ENCODE data around the gene INAFM2. TPM values are rescaled to one million over a fixed set of nuclear protein-coding genes. Genes with fewer than 3 reads are reported as not detected.

INAFM2 gene
- total RNA-seq (2022; extraction: Qiagen RNA extraction; ENCODE audit: low read depth) = 4.8 to 6.6 TPM (median 6.3 TPM) in 5 replicates

GRCh38 chr15:40323239-40323952, at the start of gene INAFM2:
Gene INAFM2, plus strand, starts transcription at chr15:40323692. Its CDS starts 364 bp downstream, at chr15:40324056.

GRCh38 chr15:40282869-40283614, 40.5 kb upstream of the INAFM2 start, which contains the start of gene ANKRD63:
Gene ANKRD63, minus strand, starts transcription at chr15:40283064. Its CDS starts 478 bp downstream, at chr15:40282586.

GRCh38 chr15:40307421-40308211, 15.9 kb upstream of the INAFM2 start, which contains the start of gene PLCB2:
Gene PLCB2, minus strand, starts transcription at chr15:40307935. Its CDS starts 263 bp downstream, at chr15:40307672.

GRCh38 chr15:40340740-40341400, 17.4 kb downstream of the INAFM2 start, which contains the start of gene CCDC9B:
Gene CCDC9B, minus strand, starts transcription at chr15:40340939. Its CDS starts 120 bp downstream, at chr15:40340819.

GRCh38 chr15:40357723-40358470, 34.4 kb downstream of the INAFM2 start, which contains the start of gene DISP2:
Gene DISP2, plus strand, starts transcription at chr15:40358219. Its CDS starts 103 bp downstream, at chr15:40358322.

Other genes with a start within 250 kb of the INAFM2 start
- gene BMF, start 214.8 kb upstream of the INAFM2 start, total RNA-seq (2022; extraction: Qiagen RNA extraction; ENCODE audit: low read depth) = 0.73 to 1.6 TPM (median 1.3 TPM) in 5 replicates
- gene BUB1B, start 162.6 kb upstream of the INAFM2 start, total RNA-seq (2022; extraction: Qiagen RNA extraction; ENCODE audit: low read depth) = 25.4 to 30.8 TPM (median 28.2 TPM) in 5 replicates
- gene PAK6, start 84.6 kb upstream of the INAFM2 start, total RNA-seq (2022; extraction: Qiagen RNA extraction; ENCODE audit: low read depth) = 0.57 to 0.71 TPM (median 0.65 TPM) in 5 replicates
- gene ANKRD63, start 40.6 kb upstream of the INAFM2 start, total RNA-seq (2022; extraction: Qiagen RNA extraction; ENCODE audit: low read depth) = 0.25 to 0.41 TPM (median 0.37 TPM) in 5 replicates
- gene PLCB2, start 15.8 kb upstream of the INAFM2 start, total RNA-seq (2022; extraction: Qiagen RNA extraction; ENCODE audit: low read depth) = 0.67 to 1.1 TPM (median 0.83 TPM) in 5 replicates
- 15.2 to 22.6 TPM (median 18.3 TPM) in 5 replicates for gene CCDC9B, start 17.2 kb downstream of the INAFM2 start, total RNA-seq (2022; extraction: Qiagen RNA extraction; ENCODE audit: low read depth)
- not detected in 5 replicates for gene PHGR1, start 27.3 kb downstream of the INAFM2 start, total RNA-seq (2022; extraction: Qiagen RNA extraction; ENCODE audit: low read depth)
- gene DISP2, start 34.5 kb downstream of the INAFM2 start, total RNA-seq (2022; extraction: Qiagen RNA extraction; ENCODE audit: low read depth) = 0.58 to 2.5 TPM (median 1.6 TPM) in 5 replicates
- 45.0 to 50.7 TPM (median 48.6 TPM) in 5 replicates for gene KNSTRN, start 59.0 kb downstream of the INAFM2 start, total RNA-seq (2022; extraction: Qiagen RNA extraction; ENCODE audit: low read depth)
- gene IVD, start 82.1 kb downstream of the INAFM2 start, total RNA-seq (2022; extraction: Qiagen RNA extraction; ENCODE audit: low read depth) = 10.8 to 13.6 TPM (median 12.5 TPM) in 5 replicates
- gene BAHD1, start 117.3 kb downstream of the INAFM2 start, total RNA-seq (2022; extraction: Qiagen RNA extraction; ENCODE audit: low read depth) = 9.6 to 12.3 TPM (median 11.3 TPM) in 5 replicates
- 14.5 to 20.3 TPM (median 18.7 TPM) in 5 replicates for gene CHST14, start 147.3 kb downstream of the INAFM2 start, total RNA-seq (2022; extraction: Qiagen RNA extraction; ENCODE audit: low read depth)
- 13.7 to 25.9 TPM (median 16.0 TPM) in 5 replicates for gene CCDC32, start 241.3 kb downstream of the INAFM2 start, total RNA-seq (2022; extraction: Qiagen RNA extraction; ENCODE audit: low read depth)
- 13.1 to 16.3 TPM (median 14.8 TPM) in 5 replicates for gene RPUSD2, start 245.6 kb downstream of the INAFM2 start, total RNA-seq (2022; extraction: Qiagen RNA extraction; ENCODE audit: low read depth)